Occipital lobe (tissue), 2 donors: ENCODE results near the gene CSNK1D. TPM values are rescaled to one million over a fixed set of nuclear protein-coding genes. Genes with fewer than 3 reads are reported as not detected.
A peak's percentile ranks its signal among the peaks of the same experiment; 100 is the strongest.

Source experiments
- DNase-seq: peaks from one replicate; lab custom pipeline; 2025; lab: John Stamatoyannopoulos, UW
- total RNA-seq: library from RNA; depleted of rRNA; stranded (reverse); fragments of >200 nt; gene quantifications from one replicate; pipeline ENCODE4 v1.2.3, GENCODE V29; 2014

The CSNK1D gene
- total RNA-seq, 1 donor from 2014 or later: 23.9 TPM

GRCh38 chr17:82240506-82241182 is 32.9 kb downstream of the CSNK1D start:
- no peak for DNase-seq

GRCh38 chr17:82239926-82240505 is 33.5 kb downstream of the CSNK1D start:
- DNase-seq: no peak

GRCh38 chr17:82239401-82239925 is 34.0 kb downstream of the CSNK1D start:
- DNase-seq: no peak

- DNase-seq: peak; percentile 72
Observed at GRCh38 chr17:82238472-82239201, 34.9 kb downstream of the CSNK1D start.

- no peak for DNase-seq
Observed at GRCh38 chr17:82237746-82238471, 35.6 kb downstream of the CSNK1D start.

- DNase-seq: no peak
Observed at GRCh38 chr17:82237083-82237745, 36.3 kb downstream of the CSNK1D start.

GRCh38 chr17:82236142-82236971 is 37.1 kb downstream of the CSNK1D start:
- peak; percentile 18 for DNase-seq

- DNase-seq: no peak
Observed at GRCh38 chr17:82235775-82236141, 37.7 kb downstream of the CSNK1D start.

GRCh38 chr17:82235056-82235774 is 38.3 kb downstream of the CSNK1D start:
- no peak for DNase-seq

- no peak for DNase-seq
Observed at GRCh38 chr17:82234211-82235055, 39.1 kb downstream of the CSNK1D start.

- no peak for DNase-seq
Observed at GRCh38 chr17:82232876-82233785, 40.4 kb downstream of the CSNK1D start.

- no peak for DNase-seq
Observed at GRCh38 chr17:82232322-82232820, 41.1 kb downstream of the CSNK1D start.

- DNase-seq: no peak
Observed at GRCh38 chr17:82231562-82232321, 41.8 kb downstream of the CSNK1D start.

- no peak for DNase-seq
Observed at GRCh38 chr17:82231312-82231561, 42.3 kb downstream of the CSNK1D start.

GRCh38 chr17:82230609-82231311 is 42.7 kb downstream of the CSNK1D start:
- no peak for DNase-seq
